ENCODE measurements around the gene THUMPD2.

Gene THUMPD2

DNA sequence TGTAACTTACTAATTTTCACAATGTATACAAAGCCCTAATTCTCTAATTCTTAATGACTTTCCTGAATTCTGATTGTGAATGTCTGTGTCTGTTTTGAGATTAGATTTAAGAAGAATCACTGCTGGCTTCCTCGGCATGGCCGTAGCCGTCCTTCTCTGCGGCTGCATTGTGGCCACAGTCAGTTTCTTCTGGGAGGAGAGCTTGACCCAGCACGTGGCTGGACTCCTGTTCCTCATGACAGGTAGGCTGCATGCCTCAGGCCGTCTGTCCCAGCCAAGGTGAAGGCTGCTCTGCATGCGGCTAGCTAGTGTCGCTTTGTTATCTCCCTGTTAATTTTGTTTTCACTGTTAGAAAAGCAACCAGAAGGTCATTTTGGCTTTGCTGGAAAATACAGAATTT, 72.1 kb downstream of the THUMPD2 start:
- no peak for DNase-seq (ENCODE audit: extremely low read depth, low read depth)
- TF ChIP-seq, protein P1, sequence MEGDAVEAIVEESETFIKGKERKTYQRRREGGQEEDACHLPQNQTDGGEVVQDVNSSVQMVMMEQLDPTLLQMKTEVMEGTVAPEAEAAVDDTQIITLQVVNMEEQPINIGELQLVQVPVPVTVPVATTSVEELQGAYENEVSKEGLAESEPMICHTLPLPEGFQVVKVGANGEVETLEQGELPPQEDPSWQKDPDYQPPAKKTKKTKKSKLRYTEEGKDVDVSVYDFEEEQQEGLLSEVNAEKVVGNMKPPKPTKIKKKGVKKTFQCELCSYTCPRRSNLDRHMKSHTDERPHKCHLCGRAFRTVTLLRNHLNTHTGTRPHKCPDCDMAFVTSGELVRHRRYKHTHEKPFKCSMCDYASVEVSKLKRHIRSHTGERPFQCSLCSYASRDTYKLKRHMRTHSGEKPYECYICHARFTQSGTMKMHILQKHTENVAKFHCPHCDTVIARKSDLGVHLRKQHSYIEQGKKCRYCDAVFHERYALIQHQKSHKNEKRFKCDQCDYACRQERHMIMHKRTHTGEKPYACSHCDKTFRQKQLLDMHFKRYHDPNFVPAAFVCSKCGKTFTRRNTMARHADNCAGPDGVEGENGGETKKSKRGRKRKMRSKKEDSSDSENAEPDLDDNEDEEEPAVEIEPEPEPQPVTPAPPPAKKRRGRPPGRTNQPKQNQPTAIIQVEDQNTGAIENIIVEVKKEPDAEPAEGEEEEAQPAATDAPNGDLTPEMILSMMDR (IDR thresholded peaks at IDR 0.05; ENCODE audit: low read depth, low read length), result no peak

DNA sequence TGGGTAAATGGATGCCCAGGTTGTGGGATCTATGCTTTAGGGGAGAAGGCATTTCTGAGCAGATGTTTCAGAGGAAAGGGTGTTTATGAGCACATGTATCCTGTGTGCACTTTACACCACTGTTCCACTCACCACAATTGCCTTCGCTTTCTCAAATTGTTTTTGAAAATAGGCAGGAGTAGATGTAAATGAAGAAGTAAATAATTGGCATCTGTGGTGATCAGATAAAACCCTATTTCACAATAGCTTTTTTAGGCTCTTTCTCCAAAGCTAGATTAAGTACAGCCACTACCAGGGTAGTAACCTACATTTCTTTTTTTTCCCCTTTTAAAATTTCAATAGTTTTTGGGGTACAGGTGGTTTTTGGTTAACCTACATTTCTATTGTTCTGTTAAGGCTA, 72.7 kb downstream of the THUMPD2 start:
- TF ChIP-seq, protein P1 (IDR thresholded peaks at IDR 0.05; ENCODE audit: low read depth, low read length), result no peak
- no peak for DNase-seq (ENCODE audit: extremely low read depth, low read depth)

DNA sequence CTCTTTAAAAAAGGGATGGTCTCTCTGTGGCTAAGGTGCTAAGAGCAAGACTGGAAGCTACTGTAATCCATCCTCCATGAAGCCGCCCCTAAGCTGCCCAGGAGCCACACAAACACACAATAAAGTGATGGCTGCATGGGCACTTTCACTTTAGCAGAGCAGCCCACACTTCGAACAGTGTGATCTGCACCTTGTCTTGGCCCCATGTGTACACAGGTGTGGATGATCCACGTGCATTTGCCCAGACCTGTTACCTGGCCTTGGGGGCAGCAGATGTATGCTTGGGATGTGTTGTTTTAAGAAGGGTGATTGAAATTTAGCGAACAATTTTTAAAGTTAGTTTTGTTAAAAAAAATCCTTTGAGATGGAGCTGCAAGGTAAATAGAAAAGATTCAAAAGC, 73.4 kb downstream of the THUMPD2 start:
- DNase-seq (ENCODE audit: extremely low read depth, low read depth), result no peak
- TF ChIP-seq, protein P1 (IDR thresholded peaks at IDR 0.05; ENCODE audit: low read depth, low read length), result no peak

DNA sequence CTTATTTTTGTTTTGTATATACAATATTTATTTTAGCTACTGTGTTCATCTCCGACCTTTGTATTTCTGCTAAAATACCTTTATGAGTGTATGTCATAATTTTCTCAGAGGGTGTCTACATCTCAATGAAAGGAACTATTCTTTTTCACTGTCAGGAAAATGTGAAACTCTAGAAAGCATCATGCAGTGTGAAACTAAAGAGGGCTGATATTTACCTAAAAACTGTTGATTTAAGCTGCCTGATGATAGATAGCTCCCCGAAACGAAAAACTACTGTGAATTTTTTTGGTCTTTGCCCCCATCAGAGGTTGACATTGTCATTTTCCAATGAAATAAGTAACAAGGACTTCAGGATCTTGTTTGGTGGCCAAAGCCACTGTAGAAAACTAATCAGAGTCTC, 74.5 kb downstream of the THUMPD2 start:
- DNase-seq (ENCODE audit: extremely low read depth, low read depth), result no peak
- TF ChIP-seq, protein P1 (IDR thresholded peaks at IDR 0.05; ENCODE audit: low read depth, low read length), result no peak

DNA sequence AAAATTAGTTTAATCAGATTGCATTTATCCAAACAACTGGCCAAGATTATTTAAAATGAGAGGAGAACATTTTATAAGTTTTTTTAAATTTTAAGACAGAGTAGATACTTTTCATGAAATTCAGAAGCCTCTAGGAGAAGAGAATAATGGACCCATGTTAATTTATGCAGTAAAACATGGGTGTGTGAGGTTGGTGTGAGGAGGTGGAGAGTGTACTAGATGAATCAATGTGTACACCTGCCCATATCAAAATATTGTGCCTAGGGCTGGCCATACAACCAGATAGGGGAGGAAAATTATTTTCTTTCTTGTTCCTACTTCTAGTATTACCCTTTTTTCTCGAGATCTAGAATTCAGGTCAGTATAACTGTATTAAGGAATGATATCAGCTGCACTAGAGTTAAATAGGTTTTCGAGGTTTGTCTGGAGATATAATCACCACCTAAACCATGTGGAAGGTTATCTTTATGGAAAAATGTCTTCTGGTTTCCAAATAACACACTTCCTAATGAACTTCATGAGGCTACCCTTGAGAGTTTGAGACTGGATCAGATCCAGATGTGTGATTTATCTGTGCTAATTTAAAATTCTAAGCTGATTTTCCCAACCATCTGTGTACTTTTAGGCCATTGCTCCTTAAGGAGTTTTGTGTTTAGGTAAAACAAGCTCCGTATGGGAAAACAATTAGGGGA, 75.7 kb downstream of the THUMPD2 start:
- TF ChIP-seq, protein P1 (IDR thresholded peaks at IDR 0.05; ENCODE audit: low read depth, low read length), result no peak
- DNase-seq (ENCODE audit: extremely low read depth, low read depth), result no peak

DNA sequence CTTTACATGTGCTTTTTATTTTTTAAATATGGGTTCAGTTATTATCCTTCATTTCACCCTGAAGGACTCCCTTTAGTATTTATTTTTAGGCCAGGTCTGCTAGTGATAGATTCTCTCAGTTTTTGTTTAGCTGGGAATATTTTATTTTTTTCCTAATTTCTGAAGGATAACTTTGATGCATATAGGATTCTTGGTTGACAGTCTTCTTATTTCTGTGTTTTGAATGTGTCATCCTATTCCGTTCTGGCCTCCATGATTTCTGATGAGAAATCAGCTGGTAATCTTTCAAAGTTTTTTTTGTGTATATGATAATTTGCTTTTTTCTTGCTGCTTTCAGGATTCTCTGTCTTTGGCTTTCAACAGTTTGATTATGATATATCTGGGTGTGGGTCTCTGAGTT, 77.9 kb downstream of the THUMPD2 start:
- no peak for DNase-seq (ENCODE audit: extremely low read depth, low read depth)
- TF ChIP-seq, protein P1 (IDR thresholded peaks at IDR 0.05; ENCODE audit: low read depth, low read length), result no peak

DNA sequence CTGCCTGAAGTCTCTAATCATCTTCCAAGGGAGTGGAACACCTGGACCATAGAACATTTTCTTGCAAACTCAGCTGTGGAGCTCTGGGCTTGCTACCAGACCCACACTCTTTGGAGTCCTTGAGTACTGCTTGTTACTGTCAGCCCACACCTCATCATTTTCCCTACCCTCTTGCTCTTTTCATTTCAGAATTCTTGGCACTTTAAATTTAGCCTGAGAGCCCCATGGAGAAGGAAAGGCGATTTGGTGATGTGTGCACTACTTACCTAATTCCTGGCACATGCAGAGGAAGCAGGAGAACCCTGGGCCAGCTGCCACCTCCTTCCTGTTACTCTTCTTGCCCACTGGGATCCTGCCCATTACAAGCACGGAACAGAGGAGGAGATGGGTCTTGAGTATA, 81.6 kb downstream of the THUMPD2 start:
- TF ChIP-seq, protein P1 (IDR thresholded peaks at IDR 0.05; ENCODE audit: low read depth, low read length), result no peak
- no peak for DNase-seq (ENCODE audit: extremely low read depth, low read depth)
